ENCODE results near the gene CEP57L1.
"Not testable (repeated sequence)": the region's sequence is repeated elsewhere in the genome, so short reads cannot be mapped to it uniquely, and the experiment has no call there.

The CEP57L1 gene

GRCh38 chr6:109117346-109118035 lies 22.2 kb downstream of the CEP57L1 start:
- DNase-seq, result no peak

GRCh38 chr6:109118337-109118736 lies 23.0 kb downstream of the CEP57L1 start:
- no peak for DNase-seq

- DNase-seq, result no peak
Observed at GRCh38 chr6:109118871-109119354, 23.6 kb downstream of the CEP57L1 start.

GRCh38 chr6:109121411-109121810 lies 26.1 kb downstream of the CEP57L1 start:
- no peak for DNase-seq

- DNase-seq, result no peak
Observed at GRCh38 chr6:109124219-109124618, 28.9 kb downstream of the CEP57L1 start.

GRCh38 chr6:109125504-109125903 lies 30.2 kb downstream of the CEP57L1 start:
- DNase-seq, result no peak

GRCh38 chr6:109130065-109130464 lies 34.8 kb downstream of the CEP57L1 start:
- DNase-seq, result no peak

GRCh38 chr6:109135600-109135999 lies 40.3 kb downstream of the CEP57L1 start:
- DNase-seq, result not testable (repeated sequence)

GRCh38 chr6:109136039-109136438 lies 40.7 kb downstream of the CEP57L1 start:
- DNase-seq, result not testable (repeated sequence)

- DNase-seq, result not testable (repeated sequence)
Observed at GRCh38 chr6:109136530-109136929, 41.2 kb downstream of the CEP57L1 start.

GRCh38 chr6:109139109-109139508 lies 43.8 kb downstream of the CEP57L1 start:
- DNase-seq, result no peak

- DNase-seq, result not testable (repeated sequence)
Observed at GRCh38 chr6:109142067-109142466, 46.8 kb downstream of the CEP57L1 start.

GRCh38 chr6:109143191-109143590 lies 47.9 kb downstream of the CEP57L1 start:
- no peak for DNase-seq

GRCh38 chr6:109148251-109148650 lies 52.9 kb downstream of the CEP57L1 start:
- not testable (repeated sequence) for DNase-seq

- not testable (repeated sequence) for DNase-seq
Observed at GRCh38 chr6:109148716-109149115, 53.4 kb downstream of the CEP57L1 start.

GRCh38 chr6:109153752-109154151 lies 58.4 kb downstream of the CEP57L1 start:
- DNase-seq, result no peak

- DNase-seq, result no peak
Observed at GRCh38 chr6:109164331-109164730, 69.0 kb downstream of the CEP57L1 start.

GRCh38 chr6:109165392-109165974 lies 70.2 kb downstream of the CEP57L1 start:
- peak; percentile 6 for DNase-seq

GRCh38 chr6:109166673-109167072 lies 71.4 kb downstream of the CEP57L1 start:
- no peak for DNase-seq

GRCh38 chr6:109167562-109167961 lies 72.3 kb downstream of the CEP57L1 start:
- DNase-seq, result no peak

GRCh38 chr6:109170333-109170732 lies 75.0 kb downstream of the CEP57L1 start:
- DNase-seq, result no peak

GRCh38 chr6:109172101-109172746 lies 76.9 kb downstream of the CEP57L1 start:
- no peak for DNase-seq

GRCh38 chr6:109174916-109175315 lies 79.6 kb downstream of the CEP57L1 start:
- no peak for DNase-seq

- DNase-seq, result no peak
Observed at GRCh38 chr6:109178921-109179320, 83.6 kb downstream of the CEP57L1 start.
